Measurements from ENCODE around the gene TTLL10.

TTLL10 gene

DNA sequence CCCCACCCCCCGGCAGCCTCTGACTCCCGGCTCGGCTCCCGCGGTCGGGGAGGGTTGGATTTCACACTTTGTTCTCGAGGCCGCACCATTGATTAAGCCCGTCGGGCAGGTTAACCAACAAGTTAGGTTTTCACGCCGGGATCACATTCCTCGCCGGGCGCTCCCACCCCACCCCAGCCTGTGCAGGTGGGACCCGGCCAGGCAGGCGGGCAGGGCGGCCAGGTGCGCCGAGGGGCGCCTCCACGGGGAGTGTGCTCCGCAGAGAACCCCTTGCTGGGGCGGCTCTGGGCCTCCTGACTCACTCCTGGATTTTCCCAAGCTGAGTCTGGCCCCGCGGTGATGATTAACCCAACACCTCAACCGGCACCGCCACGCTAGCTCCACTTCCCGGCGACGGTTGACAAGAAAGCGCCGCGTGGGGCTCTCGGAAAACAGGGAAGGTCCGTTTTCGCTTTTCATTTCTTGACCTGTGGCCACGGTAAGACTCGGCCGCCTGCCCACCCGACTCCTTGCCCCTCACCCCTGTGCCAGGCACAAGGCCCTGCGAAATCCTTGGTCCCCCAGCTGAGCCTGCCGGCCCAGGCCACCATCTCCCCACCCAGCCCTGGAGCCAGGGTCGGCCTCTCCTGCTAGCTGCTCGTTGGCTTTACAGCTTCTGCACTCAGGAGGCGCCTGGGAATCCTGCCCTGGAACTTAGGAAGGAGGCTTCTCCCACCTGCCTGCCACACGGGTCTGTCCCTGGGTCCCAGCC lies 8.8 kb upstream of the TTLL10 start:
- Histone ChIP-seq H3K27ac (no peak overlapping the region), H3K9ac (0 out of 22 replicates have a peak overlapping the region, but pooled peaks of 1 of the 11 experiments have one; percentile 24), H3K4me3 (no peak overlapping the region), H3K9me3 (replicated peaks in 1 of 11) (no peaks in the 10 kb centered on the region), H4K20me1 (peaks cover 0 to 17% (median 0%) of the 10 kb centered on the region in 11 experiments; a peak in 6 of 22 replicates), H3K36me3 (no peaks in the 10 kb centered on the region), H3K4me1 (peaks cover 5 to 69% (median 49%) of the 10 kb centered on the region in 10 experiments), H3K27me3 (peaks cover 39 to 57% (median 50%) of the 10 kb centered on the region in 11 experiments), H3K4me2 (peak overlapping the region in 9 of 11 experiments; percentile 18 to 80 (median 58); a peak in 16 of 22 replicates)
- TF ChIP-seq Cebpa-rat (IDR thresholded peaks at IDR 0.05), result no peak

- Histone ChIP-seq H3K9me3 (replicated peaks in 1 of 11) (no peaks in the 10 kb centered on the region), H3K4me3 (no peak overlapping the region), H3K27me3 (peaks cover 41 to 64% (median 54%) of the 10 kb centered on the region in 11 experiments), H3K4me1 (peaks cover 11 to 75% (median 53%) of the 10 kb centered on the region in 10 experiments), H3K9ac (no peak overlapping the region), H3K36me3 (no peaks in the 10 kb centered on the region), H4K20me1 (peaks cover 0 to 20% (median 0%) of the 10 kb centered on the region in 11 experiments; a peak in 7 of 22 replicates), H3K27ac (no peak overlapping the region), H3K4me2 (peak overlapping the region in 8 of 11 experiments; percentile 29 to 80 (median 48); a peak in 10 of 22 replicates)
- no peak for TF ChIP-seq Cebpa-rat (IDR thresholded peaks at IDR 0.05)
These were observed 8.2 kb upstream of the TTLL10 start for GRCh38 chr1:1165485-1165884.

GRCh38 chr1:1165900-1166421 lies 7.7 kb upstream of the TTLL10 start:
- TF ChIP-seq Cebpa-rat (IDR thresholded peaks at IDR 0.05), result no peak
- no peak overlapping the region for H3K27ac ChIP-seq
- H3K4me2 ChIP-seq, result peak overlapping the region in 7 of 11 experiments; percentile 18 to 80 (median 35); a peak in 10 of 22 replicates

GRCh38 chr1:1166642-1167397 lies 6.9 kb upstream of the TTLL10 start:
- Histone ChIP-seq H3K36me3 (no peaks in the 10 kb centered on the region), H3K4me1 (peaks cover 25 to 88% (median 66%) of the 10 kb centered on the region in 10 experiments), H3K4me2 (peak overlapping the region in 7 of 11 experiments; percentile 10 to 38 (median 21); a peak in 5 of 22 replicates), H3K9me3 (replicated peaks in 1 of 11) (no peaks in the 10 kb centered on the region), H3K4me3 (no peak overlapping the region), H4K20me1 (peaks cover 0 to 34% (median 10%) of the 10 kb centered on the region in 11 experiments; a peak in 10 of 22 replicates), H3K9ac (no peak overlapping the region), H3K27me3 (peaks cover 41 to 77% (median 66%) of the 10 kb centered on the region in 11 experiments), H3K27ac (no peak overlapping the region)
- TF ChIP-seq Cebpa-rat (IDR thresholded peaks at IDR 0.05), result no peak

More at GRCh38 chr1:1165900-1166421, 7.7 kb upstream of the TTLL10 start:
- Histone ChIP-seq H3K9ac (no peak overlapping the region), H4K20me1 (peaks cover 0 to 25% (median 4%) of the 10 kb centered on the region in 11 experiments; a peak in 9 of 22 replicates), H3K9me3 (replicated peaks in 1 of 11) (no peaks in the 10 kb centered on the region), H3K4me3 (no peak overlapping the region), H3K36me3 (no peaks in the 10 kb centered on the region), H3K4me1 (peaks cover 16 to 79% (median 58%) of the 10 kb centered on the region in 10 experiments), H3K27me3 (peaks cover 41 to 68% (median 59%) of the 10 kb centered on the region in 11 experiments)

- Histone ChIP-seq H3K36me3 (no peaks in the 10 kb centered on the region), H3K9ac (no peak overlapping the region), H3K27ac (no peak overlapping the region), H3K9me3 (replicated peaks in 1 of 11) (no peaks in the 10 kb centered on the region), H3K4me2 (peak overlapping the region in 3 of 11 experiments; percentile 10 to 30 (median 21); a peak in 2 of 22 replicates), H3K4me3 (no peak overlapping the region), H3K27me3 (peaks cover 41 to 82% (median 66%) of the 10 kb centered on the region in 11 experiments), H4K20me1 (peaks cover 0 to 39% (median 14%) of the 10 kb centered on the region in 11 experiments; a peak in 10 of 22 replicates), H3K4me1 (peaks cover 31 to 94% (median 72%) of the 10 kb centered on the region in 10 experiments)
- TF ChIP-seq Cebpa-rat (IDR thresholded peaks at IDR 0.05), result no peak
These were observed 6.3 kb upstream of the TTLL10 start for GRCh38 chr1:1167398-1167821.

DNA sequence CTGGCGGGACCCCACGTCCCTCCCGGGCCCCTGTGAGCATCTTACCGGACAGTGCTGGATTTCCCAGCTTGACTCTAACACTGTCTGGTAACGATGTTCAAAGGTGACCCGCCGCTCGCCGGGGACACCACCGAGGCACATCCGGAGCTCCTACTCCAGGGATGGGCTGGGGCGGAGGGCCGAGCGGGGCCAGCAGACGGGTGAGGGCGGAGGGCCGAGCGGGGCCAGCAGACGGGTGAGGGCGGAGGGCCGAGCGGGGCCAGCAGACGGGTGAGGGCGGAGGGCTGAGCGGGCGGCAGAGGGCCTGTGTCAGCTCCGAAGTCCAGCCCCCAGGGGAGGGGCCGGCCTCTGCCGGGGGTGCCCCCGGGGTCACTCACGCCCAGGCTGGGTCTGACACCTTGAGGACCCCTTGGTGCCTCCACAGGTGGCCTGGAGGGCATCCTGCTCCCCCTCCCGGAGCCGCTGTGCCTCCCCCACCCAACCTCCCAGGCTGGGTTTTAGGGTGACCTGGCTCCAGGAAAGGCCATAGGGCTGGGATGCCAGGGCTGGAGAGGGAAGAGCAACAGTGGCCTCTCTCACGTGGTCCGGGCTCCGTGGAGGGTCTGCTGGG lies 5.7 kb upstream of the TTLL10 start:
- Histone ChIP-seq H3K36me3 (no peaks in the 10 kb centered on the region), H3K4me3 (no peak overlapping the region), H3K27me3 (peaks cover 41 to 81% (median 63%) of the 10 kb centered on the region in 11 experiments), H3K9me3 (replicated peaks in 1 of 11) (no peaks in the 10 kb centered on the region), H4K20me1 (peaks cover 0 to 39% (median 14%) of the 10 kb centered on the region in 11 experiments; a peak in 10 of 22 replicates), H3K4me1 (peaks cover 31 to 97% (median 77%) of the 10 kb centered on the region in 10 experiments), H3K4me2 (peak overlapping the region in 5 of 11 experiments; percentile 93 to 99 (median 96); a peak in 7 of 22 replicates), H3K27ac (no peak overlapping the region), H3K9ac (no peak overlapping the region)
- TF ChIP-seq Cebpa-rat (IDR thresholded peaks at IDR 0.05), result no peak

- Histone ChIP-seq H3K4me2 (peak overlapping the region in 8 of 11 experiments; percentile 18 to 99 (median 95); a peak in 13 of 22 replicates), H3K4me3 (no peak overlapping the region), H3K27ac (no peak overlapping the region), H3K9me3 (replicated peaks in 1 of 11) (no peaks in the 10 kb centered on the region), H3K36me3 (no peaks in the 10 kb centered on the region), H3K4me1 (peaks cover 35 to 97% (median 82%) of the 10 kb centered on the region in 10 experiments), H3K27me3 (peaks cover 34 to 81% (median 63%) of the 10 kb centered on the region in 11 experiments), H3K9ac (0 out of 22 replicates have a peak overlapping the region, but pooled peaks of 1 of the 11 experiments have one; percentile 9), H4K20me1 (peaks cover 0 to 39% (median 14%) of the 10 kb centered on the region in 11 experiments; a peak in 10 of 22 replicates)
- TF ChIP-seq Cebpa-rat (IDR thresholded peaks at IDR 0.05), result no peak
These were observed 4.9 kb upstream of the TTLL10 start for GRCh38 chr1:1168451-1169411.
